Gastrocnemius medialis (tissue), 4 donors: ENCODE data around the gene TCF7L2. TPM values are rescaled to one million over a fixed set of nuclear protein-coding genes. Genes with fewer than 3 reads are reported as not detected.

Source experiments
- ATAC-seq, 2 donors: fragments of 150-250 bp; one replicate each; pipeline ENCODE4 v1.9.1; 2016
- DNase-seq, 2 donors: peaks; one replicate each; pipeline ENCODE4 v3.0.0-alpha.2; 2019
- H3K27ac ChIP-seq, 4 donors: fragments of 200-600 bp; sonication (generic); 1 replicate in 1 of 4; 2 replicates in 3 of 4; pipeline ENCODE4 v1.5.1; 2016 to 2018; ENCODE audit warnings: mild to moderate bottlenecking in 2 of 4, moderate library complexity in 1 of 4
- H3K27me3 ChIP-seq, 3 donors: fragments of 200-600 bp; sonication (generic) in 2 of 3; 1 replicate in 1 of 3; 2 replicates in 2 of 3; pipeline versions ENCODE4 v1.5.1 to v1.6.0; 2016 to 2019; ENCODE audit warnings: mild to moderate bottlenecking in 1 of 3, moderate library complexity in 1 of 3
- H3K36me3 ChIP-seq, 2 donors: fragments of 200-600 bp; sonication (generic) in 1 of 2; one replicate each; pipeline ENCODE4 v1.5.1; 2017 to 2018
- H3K4me1 ChIP-seq, 2 donors: fragments of 200-600 bp; sonication (generic) in 1 of 2; one replicate each; pipeline ENCODE4 v1.5.1; 2016 to 2017; ENCODE audit warnings: mild to moderate bottlenecking in 2 of 2
- H3K4me3 ChIP-seq, 4 donors: fragments of 200-600 bp; sonication (generic) in 3 of 4; 1 replicate in 1 of 4; 2 replicates in 3 of 4; pipeline ENCODE4 v1.5.1; 2016 to 2019; ENCODE audit warnings: mild to moderate bottlenecking in 2 of 4
- H3K9me3 ChIP-seq, 3 donors: fragments of 200-600 bp; sonication (generic) in 2 of 3; 1 replicate in 1 of 3; 2 replicates in 2 of 3; pipeline ENCODE4 v1.5.1; 2016 to 2019
- POLR2A ChIP-seq, 2 donors: fragments of 450-650 bp; IDR thresholded peaks; one replicate each; pipeline ENCODE4 v1.6.1; 2017; ENCODE audit warnings: antibody characterized with exemption in 2 of 2, mild to moderate bottlenecking in 2 of 2, moderate library complexity in 2 of 2
- in situ Hi-C, 4 donors: fragments of 200-750 bp; cut with MboI; loops; one replicate each; pipeline versions ENCODE4 v1.15.0 to v1.8.0; 2017; ENCODE audit warnings: low sequenced_read_pairs in 4 of 4
- intact Hi-C: fragments of 100-400 bp; cut with DNase I; formaldehyde crosslinking; loops from one replicate; pipeline ENCODE4 v1.15.1; 2023; ENCODE audit warnings: low total_unique reads
- total RNA-seq, 4 donors: library from RNA; depleted of rRNA; stranded (reverse); fragments of >200 nt; gene quantifications; one replicate each; pipeline versions ENCODE4 v1.1.0 to v1.2.3, GENCODE V29; 2016
- TF ChIP-seq, protein P1 (sequence below), 5 experiments: fragments of 450-650 bp in 3 of 5; fragments of 200-600 bp in 2 of 5; sonication (generic) in 2 of 5; IDR thresholded peaks in 4 of 5; conservative IDR thresholded peaks in 1 of 5; 1 replicate in 4 of 5; 2 replicates in 1 of 5; pipeline ENCODE4 v1.5.1; 2016 to 2019; ENCODE audit warnings: antibody characterized with exemption in 5 of 5, mild to moderate bottlenecking in 3 of 5, moderate library complexity in 3 of 5

Gene TCF7L2
- total RNA-seq, 4 donors from 2014 or later = 4.6 to 5.1 (median 5.0) TPM

DNA sequence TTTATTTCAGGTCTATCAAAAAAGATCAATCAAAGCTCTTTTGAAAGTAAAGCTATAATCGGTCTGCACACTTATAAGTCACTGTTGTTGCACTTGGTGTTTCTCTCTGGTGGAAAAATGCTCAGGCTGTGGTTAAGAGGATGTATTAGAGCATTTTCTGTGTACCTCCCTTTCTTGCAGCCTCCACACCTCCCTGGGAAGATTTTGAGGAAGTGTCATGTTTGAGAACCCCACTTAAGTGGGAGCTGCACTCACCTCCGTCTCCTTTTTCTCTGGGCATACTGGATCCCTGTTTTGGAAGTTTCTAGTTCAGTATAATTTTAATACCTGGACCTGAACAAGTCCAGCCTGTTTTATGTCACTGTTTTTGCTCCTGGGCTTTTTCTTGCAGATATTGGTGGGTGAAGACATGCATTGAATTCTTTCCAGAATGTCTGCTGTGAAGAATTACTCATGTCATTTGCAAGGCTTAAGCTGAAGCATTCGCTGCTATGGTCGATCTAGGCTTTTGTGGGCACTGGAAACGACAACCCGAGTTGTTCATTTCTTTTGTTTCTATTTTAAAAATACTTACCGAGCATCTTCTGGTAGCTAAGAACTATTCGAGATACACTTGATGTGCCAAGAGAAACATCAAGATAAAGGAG, 36.6 kb downstream of the TCF7L2 start:
- in situ Hi-C loops = no loop called here
- peaks cover 16 to 23% of the 10 kb centered on the region in 2 donors for H3K4me1 ChIP-seq

DNA sequence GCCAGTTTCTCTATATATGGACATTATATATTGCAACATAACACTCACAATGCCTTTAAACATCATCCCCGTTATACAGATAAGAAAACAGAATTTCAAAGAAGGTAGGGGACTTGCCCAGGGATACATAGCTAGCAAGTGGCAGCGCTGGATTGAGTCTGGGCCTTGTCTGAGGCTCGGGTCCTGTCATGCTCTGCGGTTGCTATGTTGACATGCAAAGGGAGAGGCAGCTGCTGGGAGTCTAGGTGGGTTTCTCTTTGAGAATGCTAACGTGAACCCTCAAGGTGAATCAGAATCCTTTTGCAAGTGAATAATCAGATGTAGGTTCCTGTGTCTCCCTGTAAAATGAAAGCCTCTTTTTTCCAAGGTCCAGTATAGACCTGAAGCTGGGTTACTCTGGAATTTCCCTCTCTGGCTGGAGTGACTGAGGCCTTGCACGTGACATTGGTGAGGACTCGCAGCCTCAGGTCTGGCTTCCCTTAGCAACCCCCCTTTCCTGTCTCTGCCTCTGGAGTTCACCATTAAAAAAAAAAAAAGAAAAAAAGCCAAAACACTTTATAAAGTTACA, 38.9 kb downstream of the TCF7L2 start:
- DNase-seq (no peak), ATAC-seq (no peak)
- H3K36me3 ChIP-seq = no peaks in the 10 kb centered on the region
- no peak for TF ChIP-seq POLR2A (IDR thresholded peaks at IDR 0.05)
- TF ChIP-seq, protein P1, sequence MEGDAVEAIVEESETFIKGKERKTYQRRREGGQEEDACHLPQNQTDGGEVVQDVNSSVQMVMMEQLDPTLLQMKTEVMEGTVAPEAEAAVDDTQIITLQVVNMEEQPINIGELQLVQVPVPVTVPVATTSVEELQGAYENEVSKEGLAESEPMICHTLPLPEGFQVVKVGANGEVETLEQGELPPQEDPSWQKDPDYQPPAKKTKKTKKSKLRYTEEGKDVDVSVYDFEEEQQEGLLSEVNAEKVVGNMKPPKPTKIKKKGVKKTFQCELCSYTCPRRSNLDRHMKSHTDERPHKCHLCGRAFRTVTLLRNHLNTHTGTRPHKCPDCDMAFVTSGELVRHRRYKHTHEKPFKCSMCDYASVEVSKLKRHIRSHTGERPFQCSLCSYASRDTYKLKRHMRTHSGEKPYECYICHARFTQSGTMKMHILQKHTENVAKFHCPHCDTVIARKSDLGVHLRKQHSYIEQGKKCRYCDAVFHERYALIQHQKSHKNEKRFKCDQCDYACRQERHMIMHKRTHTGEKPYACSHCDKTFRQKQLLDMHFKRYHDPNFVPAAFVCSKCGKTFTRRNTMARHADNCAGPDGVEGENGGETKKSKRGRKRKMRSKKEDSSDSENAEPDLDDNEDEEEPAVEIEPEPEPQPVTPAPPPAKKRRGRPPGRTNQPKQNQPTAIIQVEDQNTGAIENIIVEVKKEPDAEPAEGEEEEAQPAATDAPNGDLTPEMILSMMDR (IDR thresholded peaks at IDR 0.05 in 4 of 5, conservative IDR thresholded peaks at IDR 0.05 in 1 of 5) = no peak
- H3K4me1 ChIP-seq = peaks cover 16 to 23% of the 10 kb centered on the region in 2 donors
- no peak overlapping the region for H3K4me3 ChIP-seq
- intact Hi-C loops (no loop called here), in situ Hi-C loops (no loop called here)
- no peak overlapping the region for H3K27ac ChIP-seq
- H3K9me3 ChIP-seq = no peaks in the 10 kb centered on the region
- no peaks in the 10 kb centered on the region for H3K27me3 ChIP-seq

More for the DNA sequence above, 36.6 kb downstream of the TCF7L2 start:
- Histone ChIP-seq H3K4me3 (no peak overlapping the region), H3K36me3 (no peaks in the 10 kb centered on the region), H3K27me3 (no peaks in the 10 kb centered on the region), H3K27ac (no peak overlapping the region), H3K9me3 (no peaks in the 10 kb centered on the region)
- TF ChIP-seq, protein P1 (IDR thresholded peaks at IDR 0.05 in 4 of 5, conservative IDR thresholded peaks at IDR 0.05 in 1 of 5) = no peak
- TF ChIP-seq POLR2A (IDR thresholded peaks at IDR 0.05) = no peak
- ATAC-seq (no peak), DNase-seq (no peak)
- intact Hi-C loops = no loop called here

DNA sequence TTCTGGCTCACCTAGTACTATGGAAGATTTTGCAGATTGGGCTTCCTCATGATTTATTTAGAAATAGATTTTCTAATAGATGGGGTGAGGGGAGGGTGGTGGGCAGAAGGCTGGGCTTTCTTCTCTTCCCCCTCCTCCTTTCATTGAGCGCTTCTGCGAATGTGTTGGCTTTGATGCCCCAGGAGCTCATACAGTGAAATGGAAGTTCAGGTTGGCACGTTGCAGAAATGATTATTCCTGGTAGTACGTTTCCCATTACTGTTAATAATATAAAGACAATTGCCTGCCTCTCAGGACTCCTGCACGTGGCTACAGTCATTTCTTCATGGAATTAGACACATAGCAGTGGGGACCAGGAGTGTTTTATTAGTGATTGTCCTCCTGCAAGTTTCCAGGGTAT, 39.8 kb downstream of the TCF7L2 start:
- H3K27ac ChIP-seq = no peak overlapping the region
- DNase-seq (no peak), ATAC-seq (no peak)
- no peaks in the 10 kb centered on the region for H3K27me3 ChIP-seq
- intact Hi-C loops (no loop called here), in situ Hi-C loops (no loop called here)
- H3K36me3 ChIP-seq = no peaks in the 10 kb centered on the region
- peaks cover 19 to 23% of the 10 kb centered on the region in 2 donors for H3K4me1 ChIP-seq
- H3K9me3 ChIP-seq = no peaks in the 10 kb centered on the region
- no peak overlapping the region for H3K4me3 ChIP-seq
- TF ChIP-seq POLR2A (IDR thresholded peaks at IDR 0.05) = no peak
- TF ChIP-seq, protein P1 (IDR thresholded peaks at IDR 0.05 in 4 of 5, conservative IDR thresholded peaks at IDR 0.05 in 1 of 5) = no peak

DNA sequence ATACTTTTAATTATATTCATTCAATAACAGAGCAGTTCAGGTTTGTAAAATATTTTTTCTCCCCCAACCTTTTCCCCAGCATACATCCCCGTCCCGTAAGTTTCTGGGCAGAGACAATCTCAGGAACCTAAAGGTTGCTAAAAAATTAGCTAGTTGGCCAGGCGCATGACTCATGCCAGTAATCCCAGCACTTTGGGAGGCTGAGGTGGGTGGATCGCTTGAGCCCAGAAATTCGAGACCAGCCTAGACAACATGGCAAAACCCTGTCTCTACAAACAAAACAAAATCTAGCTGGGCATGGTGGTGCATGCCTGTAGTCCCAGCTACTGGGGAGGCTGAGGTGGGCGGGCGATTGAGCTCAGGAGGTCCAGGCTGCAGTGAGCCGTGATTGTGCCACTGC, 40.2 kb downstream of the TCF7L2 start:
- TF ChIP-seq, protein P1 (IDR thresholded peaks at IDR 0.05 in 4 of 5, conservative IDR thresholded peaks at IDR 0.05 in 1 of 5) = no peak
- TF ChIP-seq POLR2A (IDR thresholded peaks at IDR 0.05) = no peak
- H3K4me1 ChIP-seq = peaks cover 21 to 24% of the 10 kb centered on the region in 2 donors
- DNase-seq (no peak), ATAC-seq (no peak)
- no peaks in the 10 kb centered on the region for H3K9me3 ChIP-seq
- intact Hi-C loops = no loop called here
- no peaks in the 10 kb centered on the region for H3K36me3 ChIP-seq
- in situ Hi-C loops = no loop called here
- H3K4me3 ChIP-seq = no peak overlapping the region
- H3K27me3 ChIP-seq = no peaks in the 10 kb centered on the region
- no peak overlapping the region for H3K27ac ChIP-seq
